ENCODE measurements around the gene PVALEF.

GRCh38 chr17:81198826-81199481 is 33.6 kb downstream of the PVALEF start:
- TF ChIP-seq CTCF (IDR thresholded peaks at IDR 0.05), result no peak
- TF ChIP-seq ZFX (IDR thresholded peaks at IDR 0.05; ENCODE audit: borderline replicate concordance), result no peak
